NCI-H1048 (cell line): ENCODE results near the gene PPHLN1.
"Not testable (repeated sequence)": the region's sequence is repeated elsewhere in the genome, so short reads cannot be mapped to it uniquely, and the experiment has no call there.

Source experiments
- DNase-seq: peaks from one replicate; lab custom pipeline; 2025; lab: John Stamatoyannopoulos, UW

Gene PPHLN1

GRCh38 chr12:42323856-42324255 lies 2.1 kb upstream of the PPHLN1 start:
- no peak for DNase-seq

GRCh38 chr12:42325326-42325652 lies 678 bp upstream of the PPHLN1 start:
- DNase-seq, result no peak

- DNase-seq, result no peak
These were observed 717 bp downstream of the PPHLN1 start for GRCh38 chr12:42326541-42327226.

GRCh38 chr12:42327227-42327590 lies 1.2 kb downstream of the PPHLN1 start:
- DNase-seq, result no peak

- DNase-seq, result not testable (repeated sequence)
These were observed 4.1 kb downstream of the PPHLN1 start for GRCh38 chr12:42330097-42330496.

- DNase-seq, result no peak
These were observed 6.6 kb downstream of the PPHLN1 start for GRCh38 chr12:42332301-42333285.

- DNase-seq, result no peak
These were observed 10.3 kb downstream of the PPHLN1 start for GRCh38 chr12:42336286-42336685.

GRCh38 chr12:42338280-42338679 lies 12.3 kb downstream of the PPHLN1 start:
- no peak for DNase-seq

GRCh38 chr12:42342028-42342427 lies 16.1 kb downstream of the PPHLN1 start:
- no peak for DNase-seq

- no peak for DNase-seq
These were observed 17.8 kb downstream of the PPHLN1 start for GRCh38 chr12:42343721-42344120.

GRCh38 chr12:42346403-42347002 lies 20.5 kb downstream of the PPHLN1 start:
- DNase-seq, result no peak

GRCh38 chr12:42349119-42350020 lies 23.4 kb downstream of the PPHLN1 start:
- not testable (repeated sequence) for DNase-seq

- not testable (repeated sequence) for DNase-seq
These were observed 24.0 kb downstream of the PPHLN1 start for GRCh38 chr12:42350021-42350407.

GRCh38 chr12:42356344-42356743 lies 30.4 kb downstream of the PPHLN1 start:
- no peak for DNase-seq

- no peak for DNase-seq
These were observed 34.9 kb downstream of the PPHLN1 start for GRCh38 chr12:42360747-42361403.

GRCh38 chr12:42361909-42362646 lies 36.1 kb downstream of the PPHLN1 start:
- no peak for DNase-seq

- no peak for DNase-seq
These were observed 36.8 kb downstream of the PPHLN1 start for GRCh38 chr12:42362647-42363260.

GRCh38 chr12:42364692-42365091 lies 38.7 kb downstream of the PPHLN1 start:
- DNase-seq, result no peak

- no peak for DNase-seq
These were observed 39.5 kb downstream of the PPHLN1 start for GRCh38 chr12:42365486-42365885.

- DNase-seq, result no peak
These were observed 44.0 kb downstream of the PPHLN1 start for GRCh38 chr12:42370013-42370412.
